ENCODE measurements around the gene ZNF792.

The ZNF792 gene

DNA sequence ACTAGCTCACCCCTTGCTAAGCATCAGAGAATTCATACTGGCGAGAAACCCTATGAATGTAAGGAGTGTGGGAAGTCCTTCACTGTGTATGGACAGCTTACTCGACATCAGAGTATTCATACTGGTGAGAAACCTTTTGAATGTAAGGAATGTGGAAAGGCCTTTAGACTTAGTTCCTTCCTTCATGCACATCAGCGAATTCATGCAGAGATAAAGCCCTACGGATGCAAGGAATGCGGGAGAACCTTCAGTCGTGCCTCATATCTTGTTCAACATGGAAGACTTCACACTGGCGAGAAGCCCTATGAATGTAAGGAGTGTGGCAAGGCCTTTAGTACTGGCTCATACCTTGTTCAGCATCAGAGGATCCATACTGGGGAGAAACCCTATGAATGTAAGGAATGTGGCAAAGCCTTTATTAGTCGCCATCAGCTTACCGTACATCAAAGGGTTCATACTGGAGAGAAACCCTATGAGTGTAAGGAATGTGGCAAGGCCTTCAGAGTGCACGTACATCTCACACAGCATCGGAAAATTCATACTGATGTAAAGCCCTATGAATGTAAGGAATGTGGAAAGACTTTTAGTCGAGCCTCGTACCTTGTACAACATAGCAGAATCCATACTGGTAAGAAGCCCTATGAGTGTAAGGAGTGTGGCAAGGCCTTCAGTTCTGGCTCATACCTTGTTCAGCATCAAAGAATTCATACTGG is 20.0 kb downstream of the ZNF792 start:
- in situ Hi-C loops (cut with HindIII; ENCODE audit: low sequenced_read_pairs): no loop called here
- DNase-seq (ENCODE audit: low read depth, low spot score): no peak
- TF ChIP-seq CTCF (IDR thresholded peaks at IDR 0.05; ENCODE audit: low read depth, low read length): no peak
- H3K4me3 ChIP-seq (ENCODE audit: low read depth, low read length): no peak overlapping the region

- TF ChIP-seq CTCF (IDR thresholded peaks at IDR 0.05; ENCODE audit: low read depth, low read length): no peak
- no peak for DNase-seq (ENCODE audit: low read depth, low spot score)
- no peak overlapping the region for H3K4me3 ChIP-seq (ENCODE audit: low read depth, low read length)
- in situ Hi-C loops (cut with HindIII; ENCODE audit: low sequenced_read_pairs): no loop called here
Measured at GRCh38 chr19:34938886-34939285, 25.1 kb downstream of the ZNF792 start.

- TF ChIP-seq CTCF (IDR thresholded peaks at IDR 0.05; ENCODE audit: low read depth, low read length): no peak
- in situ Hi-C loops (cut with HindIII; ENCODE audit: low sequenced_read_pairs): no loop called here
- no peak for DNase-seq (ENCODE audit: low read depth, low spot score)
- no peak overlapping the region for H3K4me3 ChIP-seq (ENCODE audit: low read depth, low read length)
Measured at GRCh38 chr19:34936184-34936583, 27.8 kb downstream of the ZNF792 start.

DNA sequence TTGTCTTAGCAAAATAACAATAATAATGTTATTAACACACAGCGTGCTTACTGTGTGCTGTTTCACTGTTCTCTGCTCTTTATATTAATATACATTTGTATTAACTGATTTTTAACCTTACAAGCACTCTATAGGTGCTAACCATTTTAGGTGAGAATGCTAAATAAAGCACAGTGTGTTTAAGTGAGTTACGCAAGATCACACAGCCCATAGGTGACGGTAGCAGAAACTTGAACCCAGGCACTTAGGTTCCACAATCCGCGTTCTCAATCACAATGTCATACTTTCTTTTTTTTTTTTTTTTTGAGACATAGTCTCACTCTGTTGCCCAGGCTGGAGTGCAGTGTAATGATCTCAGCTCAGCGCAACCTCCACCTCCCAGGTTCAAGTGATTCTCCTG is 31.5 kb downstream of the ZNF792 start:
- in situ Hi-C loops (cut with HindIII; ENCODE audit: low sequenced_read_pairs): no loop called here
- no peak for TF ChIP-seq CTCF (IDR thresholded peaks at IDR 0.05; ENCODE audit: low read depth, low read length)
- H3K4me3 ChIP-seq (ENCODE audit: low read depth, low read length): no peak overlapping the region
- DNase-seq (ENCODE audit: low read depth, low spot score): no peak

DNA sequence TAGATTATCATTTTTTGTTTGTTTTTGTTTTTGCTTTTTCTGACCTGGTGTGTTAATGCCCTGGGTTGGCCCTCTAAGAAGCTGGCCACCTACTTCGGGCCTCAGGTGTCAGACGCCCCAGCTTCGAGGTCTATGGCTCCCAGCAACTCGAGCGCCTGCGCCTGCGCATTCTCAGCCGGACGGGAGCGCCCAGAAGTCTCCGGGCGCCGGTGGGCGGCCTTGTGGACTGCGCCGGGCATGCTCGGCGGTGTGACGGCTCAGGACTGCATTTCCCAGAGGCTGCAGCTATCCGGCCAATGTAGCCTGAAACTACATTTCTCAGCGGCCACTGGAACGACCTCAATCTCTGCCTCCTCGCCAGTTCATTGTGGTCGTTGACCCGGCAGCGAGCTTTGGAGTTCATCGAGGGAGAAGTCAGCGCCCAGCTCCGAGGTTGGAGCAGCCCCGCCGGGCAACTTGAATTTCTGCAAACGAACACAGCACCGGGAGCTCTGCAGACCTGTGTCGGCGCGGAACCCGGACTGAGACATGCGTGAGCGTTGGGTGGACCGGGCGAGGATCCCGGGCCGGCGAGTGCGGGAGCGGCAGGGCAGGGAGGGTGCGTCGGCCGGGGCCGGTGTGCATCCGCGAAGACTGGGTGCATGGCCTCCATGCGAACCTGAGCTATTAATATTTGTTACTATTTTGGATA is 37.2 kb downstream of the ZNF792 start, which contains the start of gene ZNF30:
Gene ZNF30 (plus strand): TSS at position 219 of the 691 bp plus-strand sequence. CDS start 3,045 bp downstream, outside the sequence.
- peak; percentile 94 for DNase-seq (ENCODE audit: low read depth, low spot score)
- in situ Hi-C loops (cut with HindIII; ENCODE audit: low sequenced_read_pairs): no loop called here
- no peak for TF ChIP-seq CTCF (IDR thresholded peaks at IDR 0.05; ENCODE audit: low read depth, low read length)
- peak within 1 kb of the TSS; percentile 79 for H3K4me3 ChIP-seq (ENCODE audit: low read depth, low read length)

- DNase-seq (ENCODE audit: low read depth, low spot score): no peak
- in situ Hi-C loops (cut with HindIII; ENCODE audit: low sequenced_read_pairs): no loop called here
- H3K4me3 ChIP-seq (ENCODE audit: low read depth, low read length): no peak overlapping the region
- TF ChIP-seq CTCF (IDR thresholded peaks at IDR 0.05; ENCODE audit: low read depth, low read length): no peak
Measured at GRCh38 chr19:34926361-34926684, 37.7 kb downstream of the ZNF792 start.
